Cerebellar cortex (tissue), 1 donor: Measurements from ENCODE around the gene TSPAN32.
"Not testable (repeated sequence)": the region's sequence is repeated elsewhere in the genome, so short reads cannot be mapped to it uniquely, and the experiment has no call there.

Source experiments
- DNase-seq: peaks from one replicate; pipeline ENCODE4 v3.0.0-alpha.2; 2015; ENCODE audit warnings: low spot score

The TSPAN32 gene

GRCh38 chr11:2342981-2343380 lies 41.2 kb downstream of the TSPAN32 start:
- DNase-seq, result no peak

- DNase-seq, result no peak
Observed at GRCh38 chr11:2343502-2343901, 41.7 kb downstream of the TSPAN32 start.

GRCh38 chr11:2345050-2345449 lies 43.2 kb downstream of the TSPAN32 start:
- no peak for DNase-seq

GRCh38 chr11:2346014-2346413 lies 44.2 kb downstream of the TSPAN32 start:
- no peak for DNase-seq

GRCh38 chr11:2346586-2347307 lies 44.9 kb downstream of the TSPAN32 start:
- no peak for DNase-seq

- DNase-seq, result no peak
Observed at GRCh38 chr11:2347308-2347830, 45.6 kb downstream of the TSPAN32 start.

GRCh38 chr11:2348986-2349385 lies 47.2 kb downstream of the TSPAN32 start:
- DNase-seq, result no peak

GRCh38 chr11:2351701-2352100 lies 49.9 kb downstream of the TSPAN32 start:
- no peak for DNase-seq

- no peak for DNase-seq
Observed at GRCh38 chr11:2352420-2352819, 50.6 kb downstream of the TSPAN32 start.

- DNase-seq, result no peak
Observed at GRCh38 chr11:2355000-2355644, 53.3 kb downstream of the TSPAN32 start.

GRCh38 chr11:2357246-2357645 lies 55.4 kb downstream of the TSPAN32 start:
- DNase-seq, result no peak

- DNase-seq, result not testable (repeated sequence)
Observed at GRCh38 chr11:2357651-2358050, 55.8 kb downstream of the TSPAN32 start.

- DNase-seq, result no peak
Observed at GRCh38 chr11:2358754-2359442, 57.1 kb downstream of the TSPAN32 start.

GRCh38 chr11:2359557-2359956 lies 57.7 kb downstream of the TSPAN32 start:
- no peak for DNase-seq

GRCh38 chr11:2360081-2360642 lies 58.3 kb downstream of the TSPAN32 start:
- no peak for DNase-seq

GRCh38 chr11:2361565-2361964 lies 59.8 kb downstream of the TSPAN32 start:
- DNase-seq, result no peak

GRCh38 chr11:2362414-2362813 lies 60.6 kb downstream of the TSPAN32 start:
- no peak for DNase-seq

GRCh38 chr11:2363130-2363529 lies 61.3 kb downstream of the TSPAN32 start:
- no peak for DNase-seq

GRCh38 chr11:2363577-2364370 lies 62.0 kb downstream of the TSPAN32 start:
- no peak for DNase-seq

GRCh38 chr11:2364386-2364785 lies 62.6 kb downstream of the TSPAN32 start:
- not testable (repeated sequence) for DNase-seq

GRCh38 chr11:2365571-2366210 lies 63.9 kb downstream of the TSPAN32 start:
- no peak for DNase-seq
